ENCODE measurements around the gene MSI2.
A peak's percentile ranks its signal among the peaks of the same experiment; 100 is the strongest.

The MSI2 gene

GRCh38 chr17:57373048-57373447 lies 116.7 kb downstream of the MSI2 start:
- no peak for DNase-seq

GRCh38 chr17:57373756-57374155 lies 117.4 kb downstream of the MSI2 start:
- DNase-seq: no peak

- DNase-seq: no peak
Measured at GRCh38 chr17:57375040-57375769, 118.9 kb downstream of the MSI2 start.

GRCh38 chr17:57375770-57376225 lies 119.5 kb downstream of the MSI2 start:
- DNase-seq: no peak

- no peak for DNase-seq
Measured at GRCh38 chr17:57377094-57377493, 120.8 kb downstream of the MSI2 start.

GRCh38 chr17:57379237-57379894 lies 123.0 kb downstream of the MSI2 start:
- peak; percentile 93 for DNase-seq

- peak; percentile 56 for DNase-seq
Measured at GRCh38 chr17:57379895-57380434, 123.6 kb downstream of the MSI2 start.

GRCh38 chr17:57381498-57381897 lies 125.2 kb downstream of the MSI2 start:
- DNase-seq: no peak

GRCh38 chr17:57384219-57384618 lies 127.9 kb downstream of the MSI2 start:
- no peak for DNase-seq

GRCh38 chr17:57385975-57386374 lies 129.7 kb downstream of the MSI2 start:
- DNase-seq: peak; percentile 37

- no peak for DNase-seq
Measured at GRCh38 chr17:57387575-57387974, 131.3 kb downstream of the MSI2 start.

GRCh38 chr17:57388131-57388725 lies 131.9 kb downstream of the MSI2 start:
- no peak for DNase-seq

GRCh38 chr17:57389473-57389872 lies 133.2 kb downstream of the MSI2 start:
- DNase-seq: no peak

- no peak for DNase-seq
Measured at GRCh38 chr17:57391076-57391825, 134.9 kb downstream of the MSI2 start.

GRCh38 chr17:57391857-57392471 lies 135.6 kb downstream of the MSI2 start:
- DNase-seq: no peak

GRCh38 chr17:57393368-57393767 lies 137.0 kb downstream of the MSI2 start:
- DNase-seq: no peak

GRCh38 chr17:57394375-57394774 lies 138.1 kb downstream of the MSI2 start:
- no peak for DNase-seq

GRCh38 chr17:57395721-57396321 lies 139.5 kb downstream of the MSI2 start:
- no peak for DNase-seq

GRCh38 chr17:57396511-57396921 lies 140.2 kb downstream of the MSI2 start:
- no peak for DNase-seq

GRCh38 chr17:57397402-57397801 lies 141.1 kb downstream of the MSI2 start:
- no peak for DNase-seq

- DNase-seq: no peak
Measured at GRCh38 chr17:57399690-57400089, 143.4 kb downstream of the MSI2 start.

GRCh38 chr17:57400648-57401047 lies 144.3 kb downstream of the MSI2 start:
- DNase-seq: no peak
